ENCODE measurements around the gene DBF4.
"Not testable (repeated sequence)": the region's sequence is repeated elsewhere in the genome, so short reads cannot be mapped to it uniquely, and the experiment has no call there.

DBF4 gene

GRCh38 chr7:87885018-87885417 is 8.7 kb downstream of the DBF4 start:
- DNase-seq, result no peak

- peak; percentile 29 for DNase-seq
Measured at GRCh38 chr7:87886875-87887274, 10.6 kb downstream of the DBF4 start.

DNA sequence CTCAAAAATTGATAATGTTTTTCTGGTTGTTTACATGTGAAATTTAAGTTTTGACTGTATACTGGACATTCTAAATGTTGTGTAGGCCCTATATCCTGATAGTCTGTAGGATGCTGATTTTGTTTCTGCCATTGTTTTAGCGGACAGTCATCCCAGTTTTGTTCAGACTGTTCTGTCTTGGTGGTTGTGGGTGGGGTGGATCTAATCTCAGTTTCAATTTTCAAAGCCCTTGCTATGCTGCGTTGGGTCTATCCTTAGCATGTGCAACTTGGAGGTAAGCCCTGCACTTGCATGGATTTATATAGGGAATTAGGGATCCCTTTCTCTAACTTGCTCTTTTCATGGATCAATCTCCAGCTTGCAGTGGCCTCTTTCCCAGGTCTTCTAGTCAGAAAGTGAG is 19.1 kb downstream of the DBF4 start:
- no peak for DNase-seq

- no peak for DNase-seq
Measured at GRCh38 chr7:87899255-87899654, 23.0 kb downstream of the DBF4 start.

DNA sequence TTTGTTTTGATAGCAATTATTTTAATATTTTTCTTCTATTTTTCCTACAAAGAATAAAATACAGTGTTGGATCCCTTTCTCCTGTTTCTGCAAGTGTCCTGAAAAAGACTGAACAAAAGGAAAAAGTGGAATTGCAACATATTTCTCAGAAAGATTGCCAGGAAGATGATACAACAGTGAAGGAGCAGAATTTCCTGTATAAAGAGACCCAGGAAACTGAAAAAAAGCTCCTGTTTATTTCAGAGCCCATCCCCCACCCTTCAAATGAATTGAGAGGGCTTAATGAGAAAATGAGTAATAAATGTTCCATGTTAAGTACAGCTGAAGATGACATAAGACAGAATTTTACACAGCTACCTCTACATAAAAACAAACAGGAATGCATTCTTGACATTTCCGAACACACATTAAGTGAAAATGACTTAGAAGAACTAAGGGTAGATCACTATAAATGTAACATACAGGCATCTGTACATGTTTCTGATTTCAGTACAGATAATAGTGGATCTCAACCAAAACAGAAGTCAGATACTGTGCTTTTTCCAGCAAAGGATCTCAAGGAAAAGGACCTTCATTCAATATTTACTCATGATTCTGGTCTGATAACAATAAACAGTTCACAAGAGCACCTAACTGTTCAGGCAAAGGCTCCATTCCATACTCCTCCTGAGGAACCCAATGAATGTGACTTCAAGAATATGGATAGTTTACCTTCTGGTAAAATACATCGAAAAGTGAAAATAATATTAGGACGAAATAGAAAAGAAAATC is 31.0 kb downstream of the DBF4 start:
- peak; percentile 30 for DNase-seq

- not testable (repeated sequence) for DNase-seq
Measured at GRCh38 chr7:87908814-87909213, 32.5 kb downstream of the DBF4 start.

GRCh38 chr7:87912121-87912520 is 35.8 kb downstream of the DBF4 start:
- no peak for DNase-seq

GRCh38 chr7:87918740-87919139 is 42.4 kb downstream of the DBF4 start:
- no peak for DNase-seq

GRCh38 chr7:87919875-87920274 is 43.6 kb downstream of the DBF4 start:
- DNase-seq, result no peak

DNA sequence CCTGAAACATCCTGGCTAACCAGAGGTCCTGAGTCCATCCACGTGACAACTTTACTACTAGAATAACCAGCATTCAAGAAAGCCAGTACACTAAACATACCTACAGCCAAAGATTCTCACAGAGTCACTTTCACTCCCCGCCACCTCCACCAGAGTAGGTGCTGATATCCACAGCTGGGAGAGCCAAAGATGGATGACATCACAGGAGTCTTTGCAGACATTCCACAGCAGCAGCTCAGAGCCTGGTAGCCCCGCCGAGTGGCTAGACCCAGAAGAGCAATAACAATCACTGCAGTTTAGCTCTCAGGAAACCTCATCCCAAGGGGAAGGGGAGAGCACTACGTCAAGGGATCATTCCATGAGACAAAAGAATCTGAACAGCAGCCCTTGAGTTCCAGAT is 44.3 kb downstream of the DBF4 start:
- no peak for DNase-seq

- DNase-seq, result not testable (repeated sequence)
Measured at GRCh38 chr7:87922759-87923395, 46.6 kb downstream of the DBF4 start.

DNA sequence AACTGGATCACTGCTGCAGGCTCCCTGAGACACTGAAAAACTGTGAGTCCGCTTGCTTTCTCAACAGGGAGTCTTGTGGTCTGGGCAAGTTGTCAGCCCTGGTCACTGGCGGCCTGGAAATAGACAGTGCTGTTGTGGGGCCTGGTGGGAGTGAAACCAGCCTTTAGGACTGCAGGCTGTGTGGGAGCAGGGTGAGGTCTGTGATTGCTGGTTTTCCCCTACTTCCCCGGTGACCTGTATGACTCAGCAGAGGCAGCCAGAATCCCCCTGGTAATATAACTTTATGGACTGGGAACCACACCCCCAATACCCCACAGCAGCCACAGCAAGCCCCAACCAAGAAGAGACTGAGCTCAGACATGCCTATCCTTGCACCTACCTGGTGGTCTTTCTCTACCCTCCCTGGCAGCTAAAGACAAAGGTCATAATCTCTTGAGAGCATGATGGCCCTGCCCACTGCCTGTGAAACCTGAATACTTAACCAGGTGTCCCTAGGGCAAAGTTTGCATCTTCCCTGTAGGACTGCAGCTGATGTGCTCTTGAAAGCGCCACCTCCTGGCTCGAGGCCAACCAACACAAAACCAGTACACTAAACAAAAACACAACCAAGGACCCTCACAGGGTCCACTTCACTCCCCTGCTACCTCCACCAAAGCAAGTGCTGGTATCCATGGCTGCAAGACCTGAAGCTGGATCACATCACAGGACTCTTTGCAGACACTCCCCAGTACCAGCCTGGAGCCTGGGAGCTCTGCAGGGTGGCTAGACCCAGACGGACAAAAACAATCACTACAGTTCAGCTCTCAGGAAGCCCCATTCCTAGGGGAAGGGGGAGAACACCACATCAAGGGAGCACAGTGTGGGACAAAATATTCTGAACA is 50.5 kb downstream of the DBF4 start:
- peak; percentile 3 for DNase-seq

DNA sequence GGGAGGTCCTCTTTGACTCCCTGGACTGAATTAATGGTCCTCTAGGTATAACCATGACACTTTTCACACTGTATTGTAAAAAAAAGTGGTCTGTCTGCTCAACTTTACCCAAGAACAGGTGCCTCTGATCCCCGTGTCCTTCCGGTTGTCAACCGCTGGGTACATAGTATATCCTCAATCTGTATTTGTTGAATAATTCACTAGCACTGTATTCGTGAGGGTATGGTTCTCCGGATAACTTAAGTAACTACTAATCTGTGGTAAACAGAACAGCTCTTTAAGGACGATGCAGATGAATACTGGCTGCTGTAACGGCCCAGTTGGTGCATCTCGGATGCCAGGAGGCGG is 57.3 kb downstream of the DBF4 start:
- DNase-seq, result no peak

- peak; percentile 86 for DNase-seq
Measured at GRCh38 chr7:87933953-87934698, 57.8 kb downstream of the DBF4 start, which contains the start of gene ADAM22. TSS of gene ADAM22 (plus strand) at chr7:87934251. CDS start at chr7:87934466, 215 bp downstream.

- peak; percentile 14 for DNase-seq
Measured at GRCh38 chr7:87934699-87935383, 58.5 kb downstream of the DBF4 start.

DNA sequence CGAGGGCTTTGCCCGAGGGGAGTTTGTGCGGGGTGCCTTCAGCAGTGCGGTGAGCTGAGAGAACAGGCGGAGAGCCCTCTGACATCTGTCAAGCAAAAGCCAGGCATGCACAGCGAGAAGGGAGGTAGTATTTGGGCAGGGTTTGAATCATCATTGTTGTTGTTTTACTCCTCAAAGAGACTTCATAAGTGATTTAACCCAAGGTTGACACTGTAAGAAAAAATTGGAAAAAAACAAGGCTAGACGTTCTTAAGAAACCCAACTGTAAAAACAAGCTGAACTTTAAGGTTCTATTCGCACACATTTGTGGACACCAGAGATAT is 59.1 kb downstream of the DBF4 start:
- no peak for DNase-seq

GRCh38 chr7:87941138-87941537 is 64.8 kb downstream of the DBF4 start:
- DNase-seq, result no peak

GRCh38 chr7:87944547-87944946 is 68.3 kb downstream of the DBF4 start:
- DNase-seq, result no peak

- not testable (repeated sequence) for DNase-seq
Measured at GRCh38 chr7:87945926-87946325, 69.6 kb downstream of the DBF4 start.

- no peak for DNase-seq
Measured at GRCh38 chr7:87948371-87948770, 72.1 kb downstream of the DBF4 start.
